ENCODE measurements around the gene AFF4.
A peak's percentile ranks its signal among the peaks of the same experiment; 100 is the strongest.
"Not testable (repeated sequence)": the region's sequence is repeated elsewhere in the genome, so short reads cannot be mapped to it uniquely, and the experiment has no call there.

AFF4 gene

GRCh38 chr5:132887283-132887682 lies 76.2 kb downstream of the AFF4 start:
- no peak for DNase-seq

- no peak for DNase-seq
Measured at GRCh38 chr5:132886064-132886823, 77.2 kb downstream of the AFF4 start.

GRCh38 chr5:132884548-132884947 lies 78.9 kb downstream of the AFF4 start:
- no peak for DNase-seq

- peak; percentile 37 for DNase-seq
Measured at GRCh38 chr5:132883261-132883834, 80.1 kb downstream of the AFF4 start.

GRCh38 chr5:132877938-132878337 lies 85.5 kb downstream of the AFF4 start:
- DNase-seq: no peak

GRCh38 chr5:132877466-132877865 lies 86.0 kb downstream of the AFF4 start:
- no peak for DNase-seq

GRCh38 chr5:132876020-132876759 lies 87.2 kb downstream of the AFF4 start:
- no peak for DNase-seq

- no peak for DNase-seq
Measured at GRCh38 chr5:132873930-132874271, 89.5 kb downstream of the AFF4 start.

GRCh38 chr5:132873119-132873929 lies 90.1 kb downstream of the AFF4 start, which contains the start of gene LEAP2:
Gene LEAP2, plus strand, starts transcription at chr5:132873668. Its CDS starts 27 bp downstream, at chr5:132873695.
- DNase-seq: no peak

GRCh38 chr5:132872788-132873118 lies 90.7 kb downstream of the AFF4 start:
- no peak for DNase-seq

GRCh38 chr5:132871459-132872284 lies 91.8 kb downstream of the AFF4 start:
- DNase-seq: no peak

- no peak for DNase-seq
Measured at GRCh38 chr5:132870801-132871200, 92.6 kb downstream of the AFF4 start.

GRCh38 chr5:132868754-132869153 lies 94.7 kb downstream of the AFF4 start:
- DNase-seq: no peak

GRCh38 chr5:132867046-132867451 lies 96.4 kb downstream of the AFF4 start:
- DNase-seq: no peak

GRCh38 chr5:132866342-132867045 lies 96.9 kb downstream of the AFF4 start, which contains the start of the genes GDF9 and UQCRQ:
Gene GDF9, minus strand, starts transcription at chr5:132866469. Its CDS starts 1,936 bp downstream, at chr5:132864533.
Gene UQCRQ, plus strand, starts transcription at chr5:132866642. Its CDS starts 240 bp downstream, at chr5:132866882.
- DNase-seq: peak; percentile 96

GRCh38 chr5:132865668-132866341 lies 97.6 kb downstream of the AFF4 start:
- no peak for DNase-seq

- DNase-seq: no peak
Measured at GRCh38 chr5:132860742-132861141, 102.7 kb downstream of the AFF4 start.

- DNase-seq: no peak
Measured at GRCh38 chr5:132859889-132860437, 103.5 kb downstream of the AFF4 start.

GRCh38 chr5:132856011-132856410 lies 107.4 kb downstream of the AFF4 start:
- no peak for DNase-seq

GRCh38 chr5:132854992-132855391 lies 108.4 kb downstream of the AFF4 start:
- DNase-seq: not testable (repeated sequence)
